ENCODE measurements around the gene IFNL2.
A peak's percentile ranks its signal among the peaks of the same experiment; 100 is the strongest.
"Not testable (repeated sequence)": the region's sequence is repeated elsewhere in the genome, so short reads cannot be mapped to it uniquely, and the experiment has no call there.

The IFNL2 gene

DNA sequence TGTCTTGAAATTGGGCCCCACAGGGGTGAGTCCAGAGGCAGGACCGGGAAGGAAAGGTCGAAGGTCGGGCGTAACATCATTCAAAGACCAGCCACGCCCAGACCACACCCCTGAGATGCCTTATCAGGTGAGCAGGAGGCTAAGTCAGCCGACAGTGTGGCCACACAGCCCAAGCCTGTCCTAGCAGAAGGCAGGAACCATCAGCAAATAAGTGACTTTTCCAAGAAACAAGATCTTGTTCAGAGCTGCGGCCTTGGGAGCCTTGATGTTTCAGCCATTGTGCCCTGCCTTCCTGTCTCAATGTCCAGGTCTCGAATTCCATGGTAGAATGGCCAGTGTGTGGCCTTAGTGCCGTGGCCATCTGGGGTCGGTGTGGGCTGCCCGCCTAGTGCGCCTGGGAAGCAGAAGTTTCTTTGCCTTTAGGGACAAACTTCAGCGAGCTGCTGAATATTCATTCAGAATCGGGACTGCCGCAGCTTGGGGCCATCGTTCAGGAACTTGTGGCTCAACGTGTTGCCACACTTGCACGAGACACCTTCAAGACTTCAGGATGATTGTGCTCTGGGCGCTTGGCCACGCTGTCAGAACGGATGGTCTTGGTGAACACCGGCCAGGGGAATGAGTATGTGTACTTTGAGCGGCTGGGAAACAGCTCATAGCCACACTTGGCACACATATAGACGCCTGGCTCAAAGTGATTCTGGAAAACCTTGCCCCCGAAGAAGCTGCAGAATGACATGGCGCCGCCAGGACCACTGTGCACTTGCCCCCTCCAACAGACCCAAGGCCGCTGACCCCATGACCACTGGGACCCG, 13.5 kb upstream of the IFNL2 start:
- Histone ChIP-seq H3K4me3 (ENCODE audit: low read length) (no peak overlapping the region), H3K27me3 (ENCODE audit: control insufficient read depth, insufficient read depth, low read length) (peaks cover 43% of the 10 kb centered on the region), H3K4me2 (ENCODE audit: low read length) (no peak overlapping the region), H3K9ac (ENCODE audit: low read depth, low read length) (no peak overlapping the region), H3K36me3 (ENCODE audit: insufficient read depth, low read length) (no peaks in the 10 kb centered on the region), H3K4me1 (ENCODE audit: control insufficient read depth, insufficient read depth, low read length) (no peaks in the 10 kb centered on the region), H3K9me3 (replicated peaks; ENCODE audit: low read length) (no peaks in the 10 kb centered on the region)

DNA sequence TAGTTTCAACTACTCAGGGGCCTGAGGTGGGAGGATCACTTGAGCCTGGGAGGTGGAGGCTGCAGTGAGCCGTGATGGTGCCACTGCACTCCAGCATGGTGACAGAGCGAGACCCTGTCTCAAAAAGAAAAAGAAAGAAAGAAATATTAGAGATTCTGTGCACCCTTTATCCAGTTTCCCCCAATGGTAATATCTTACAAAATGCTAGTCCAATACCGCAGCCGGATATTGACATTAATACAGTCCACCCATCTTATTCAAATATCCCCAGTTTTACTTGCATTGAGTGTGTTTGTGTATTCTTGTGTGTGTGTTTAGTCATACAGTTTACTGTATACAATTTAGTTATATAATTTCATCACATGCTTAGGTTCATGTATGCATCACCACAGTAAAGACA, 11.0 kb upstream of the IFNL2 start:
- H3K4me3 ChIP-seq (ENCODE audit: low read length) = no peak overlapping the region
- no peak overlapping the region for H3K9ac ChIP-seq (ENCODE audit: low read depth, low read length)
- H3K4me1 ChIP-seq (ENCODE audit: control insufficient read depth, insufficient read depth, low read length) = no peaks in the 10 kb centered on the region
- H3K36me3 ChIP-seq (ENCODE audit: insufficient read depth, low read length) = no peaks in the 10 kb centered on the region
- H3K27me3 ChIP-seq (ENCODE audit: control insufficient read depth, insufficient read depth, low read length) = peaks cover 54% of the 10 kb centered on the region
- H3K9me3 ChIP-seq (replicated peaks; ENCODE audit: low read length) = no peaks in the 10 kb centered on the region
- no peak overlapping the region for H3K4me2 ChIP-seq (ENCODE audit: low read length)

DNA sequence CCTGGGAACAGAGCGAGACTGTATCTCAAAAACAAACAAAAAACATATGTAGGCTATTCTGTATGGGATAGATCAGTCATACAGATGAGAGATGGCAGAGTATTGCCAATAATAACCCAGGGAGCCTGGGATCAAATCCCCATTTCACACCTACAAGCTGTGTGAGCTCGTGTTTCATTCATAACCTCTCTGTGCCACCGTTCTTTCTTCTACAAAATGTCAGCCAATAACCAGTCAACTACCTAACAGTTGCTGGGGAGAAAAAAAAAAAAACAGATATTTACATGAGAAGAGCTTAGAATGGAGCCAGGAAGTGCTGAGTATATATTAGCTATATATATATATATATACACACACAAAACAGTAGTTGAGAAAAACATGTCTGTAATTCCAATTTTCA, 6.5 kb upstream of the IFNL2 start:
- H3K4me3 ChIP-seq (ENCODE audit: low read length) = no peak overlapping the region
- H3K36me3 ChIP-seq (ENCODE audit: insufficient read depth, low read length) = no peaks in the 10 kb centered on the region
- H3K4me2 ChIP-seq (ENCODE audit: low read length) = no peak overlapping the region
- H3K27me3 ChIP-seq (ENCODE audit: control insufficient read depth, insufficient read depth, low read length) = peaks cover 55% of the 10 kb centered on the region
- H3K9me3 ChIP-seq (replicated peaks; ENCODE audit: low read length) = no peaks in the 10 kb centered on the region
- no peak overlapping the region for H3K9ac ChIP-seq (ENCODE audit: low read depth, low read length)
- H3K4me1 ChIP-seq (ENCODE audit: control insufficient read depth, insufficient read depth, low read length) = peaks cover 9% of the 10 kb centered on the region

DNA sequence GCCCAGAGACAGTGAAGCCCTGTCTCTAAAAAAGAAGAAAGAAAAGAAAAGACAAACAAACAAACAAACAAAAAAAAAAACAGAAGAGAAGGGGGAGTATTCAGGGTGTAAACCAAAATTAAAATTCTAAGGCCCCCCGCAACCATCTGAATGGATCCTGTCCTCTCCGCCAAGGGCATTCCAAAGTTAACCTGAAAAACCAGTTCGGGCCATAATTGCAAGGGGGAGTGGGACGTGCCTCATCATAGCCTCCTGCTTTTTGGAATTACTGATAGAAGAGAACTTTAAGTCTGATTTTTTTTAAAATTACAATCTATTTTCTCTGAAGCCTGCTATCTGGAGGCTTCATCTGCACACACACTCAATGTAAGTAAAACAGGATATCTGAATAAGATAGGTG, 5.7 kb upstream of the IFNL2 start:
- no peaks in the 10 kb centered on the region for H3K36me3 ChIP-seq (ENCODE audit: insufficient read depth, low read length)

DNA sequence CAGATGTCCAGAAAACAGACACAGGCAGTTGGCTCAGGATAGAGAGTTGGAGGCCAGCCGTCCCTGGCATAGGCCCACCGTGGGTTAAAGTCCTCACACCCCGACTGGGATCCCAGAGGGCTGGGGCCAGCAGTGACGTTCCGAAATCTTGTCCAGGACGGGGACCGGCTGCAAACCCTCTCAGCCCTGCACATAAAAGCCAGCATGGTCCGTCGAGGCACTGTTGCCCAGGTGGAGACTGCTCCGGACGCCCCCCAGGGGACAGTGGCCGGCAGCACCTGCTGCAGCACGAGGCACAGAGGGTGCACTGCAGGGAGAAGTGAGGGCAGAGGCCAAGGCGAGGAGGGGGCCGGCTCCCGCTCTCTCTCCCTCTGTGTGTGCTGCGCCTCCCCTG, 4.3 kb upstream of the IFNL2 start:
- Histone ChIP-seq H3K27me3 (ENCODE audit: control insufficient read depth, insufficient read depth, low read length) (peaks cover 56% of the 10 kb centered on the region), H3K9me3 (replicated peaks; ENCODE audit: low read length) (no peaks in the 10 kb centered on the region), H3K36me3 (ENCODE audit: insufficient read depth, low read length) (no peaks in the 10 kb centered on the region), H3K4me1 (ENCODE audit: control insufficient read depth, insufficient read depth, low read length) (peaks cover 9% of the 10 kb centered on the region), H3K4me3 (ENCODE audit: low read length) (no peak overlapping the region), H3K9ac (ENCODE audit: low read depth, low read length) (no peak overlapping the region), H3K4me2 (ENCODE audit: low read length) (no peak overlapping the region)

More for the DNA sequence above, 5.7 kb upstream of the IFNL2 start:
- Histone ChIP-seq H3K4me3 (ENCODE audit: low read length) (no peak overlapping the region), H3K9me3 (replicated peaks; ENCODE audit: low read length) (no peaks in the 10 kb centered on the region), H3K4me2 (ENCODE audit: low read length) (no peak overlapping the region), H3K27me3 (ENCODE audit: control insufficient read depth, insufficient read depth, low read length) (peaks cover 55% of the 10 kb centered on the region), H3K9ac (ENCODE audit: low read depth, low read length) (no peak overlapping the region), H3K4me1 (ENCODE audit: control insufficient read depth, insufficient read depth, low read length) (peaks cover 9% of the 10 kb centered on the region)

DNA sequence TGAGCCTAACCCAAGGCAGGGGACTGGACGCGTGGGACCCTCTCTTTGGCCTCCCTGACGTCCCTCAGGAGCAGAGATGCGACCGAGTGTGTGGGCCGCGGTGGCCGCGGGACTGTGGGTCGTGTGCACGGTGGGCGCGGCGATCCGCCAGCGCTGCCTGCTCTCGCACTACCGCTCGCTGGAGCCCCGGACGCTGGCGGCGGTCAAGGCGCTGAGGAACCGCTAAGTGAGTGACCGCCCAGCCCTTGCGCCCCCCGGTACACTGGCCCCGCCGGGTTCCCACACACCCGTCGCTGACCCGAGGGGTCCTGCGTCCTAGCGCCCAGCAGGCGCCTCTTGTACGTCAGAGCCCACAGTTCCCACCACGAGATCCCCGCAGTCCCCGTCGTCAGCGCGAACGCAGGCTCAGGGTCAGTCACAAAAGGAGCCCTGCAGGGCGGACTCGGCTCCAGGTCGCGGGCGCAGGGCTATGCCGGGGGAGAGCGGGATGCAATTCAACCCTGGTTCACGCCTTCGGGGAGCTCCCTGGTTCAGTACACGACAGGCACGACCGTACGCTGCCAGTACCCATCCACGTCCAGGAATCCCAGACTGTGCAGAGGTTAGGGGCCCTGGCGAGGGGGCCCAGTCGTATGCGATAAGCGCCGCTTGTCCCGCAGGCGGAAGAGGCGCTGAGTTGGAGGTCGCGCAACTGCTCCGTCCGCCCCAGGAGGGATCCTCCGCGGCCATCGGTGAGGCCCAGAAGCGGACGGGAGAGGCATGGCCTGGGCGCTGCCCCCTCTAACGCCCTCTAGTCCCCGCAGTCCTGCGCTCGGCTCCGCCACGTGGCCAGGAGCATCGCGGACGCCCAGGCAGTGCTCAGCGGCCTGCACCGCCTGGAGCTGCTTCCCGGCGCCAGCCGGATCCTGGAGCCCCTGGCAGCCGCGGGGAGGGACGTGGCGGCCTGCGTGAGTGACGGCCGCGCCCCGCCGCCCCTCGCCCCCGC, 3.6 kb upstream of the IFNL2 start:
- no peak overlapping the region for H3K9ac ChIP-seq (ENCODE audit: low read depth, low read length)
- H3K4me2 ChIP-seq (ENCODE audit: low read length) = peak overlapping the region; percentile 15
- peaks cover 56% of the 10 kb centered on the region for H3K27me3 ChIP-seq (ENCODE audit: control insufficient read depth, insufficient read depth, low read length)
- no peak overlapping the region for H3K4me3 ChIP-seq (ENCODE audit: low read length)
- peaks cover 9% of the 10 kb centered on the region for H3K4me1 ChIP-seq (ENCODE audit: control insufficient read depth, insufficient read depth, low read length)
- no peaks in the 10 kb centered on the region for H3K36me3 ChIP-seq (ENCODE audit: insufficient read depth, low read length)
- H3K9me3 ChIP-seq (replicated peaks; ENCODE audit: low read length) = no peaks in the 10 kb centered on the region

DNA sequence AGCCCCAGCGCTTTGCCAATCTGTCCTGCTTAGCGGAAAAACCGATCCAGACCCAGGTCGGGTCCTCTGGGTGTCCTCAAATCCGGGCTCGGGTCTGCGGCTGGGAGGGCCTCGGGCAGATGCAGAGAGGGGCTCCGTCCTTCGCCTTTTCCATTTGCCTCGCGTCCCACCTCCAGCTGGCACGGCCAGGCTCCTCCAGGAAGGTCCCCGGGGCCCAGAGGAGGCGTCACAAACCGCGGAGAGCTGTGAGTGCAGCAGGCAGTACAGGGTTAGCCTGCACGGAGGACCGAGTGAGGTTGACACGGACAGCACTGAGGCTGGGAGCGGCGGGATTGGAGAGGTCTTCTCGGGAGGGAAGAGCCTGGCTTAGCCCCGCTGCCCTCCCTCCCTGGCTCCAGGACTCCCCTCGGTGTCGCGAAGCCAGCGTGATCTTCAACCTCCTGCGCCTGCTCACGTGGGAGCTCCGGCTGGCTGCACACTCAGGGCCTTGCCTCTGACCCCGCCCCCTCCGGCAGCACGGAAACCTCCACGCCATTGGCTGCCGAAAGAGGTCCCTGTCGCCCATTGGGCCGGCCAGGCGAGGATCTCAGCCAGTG, 2.8 kb upstream of the IFNL2 start:
- peaks cover 56% of the 10 kb centered on the region for H3K27me3 ChIP-seq (ENCODE audit: control insufficient read depth, insufficient read depth, low read length)
- H3K4me3 ChIP-seq (ENCODE audit: low read length) = no peak overlapping the region
- H3K4me1 ChIP-seq (ENCODE audit: control insufficient read depth, insufficient read depth, low read length) = peaks cover 9% of the 10 kb centered on the region

DNA sequence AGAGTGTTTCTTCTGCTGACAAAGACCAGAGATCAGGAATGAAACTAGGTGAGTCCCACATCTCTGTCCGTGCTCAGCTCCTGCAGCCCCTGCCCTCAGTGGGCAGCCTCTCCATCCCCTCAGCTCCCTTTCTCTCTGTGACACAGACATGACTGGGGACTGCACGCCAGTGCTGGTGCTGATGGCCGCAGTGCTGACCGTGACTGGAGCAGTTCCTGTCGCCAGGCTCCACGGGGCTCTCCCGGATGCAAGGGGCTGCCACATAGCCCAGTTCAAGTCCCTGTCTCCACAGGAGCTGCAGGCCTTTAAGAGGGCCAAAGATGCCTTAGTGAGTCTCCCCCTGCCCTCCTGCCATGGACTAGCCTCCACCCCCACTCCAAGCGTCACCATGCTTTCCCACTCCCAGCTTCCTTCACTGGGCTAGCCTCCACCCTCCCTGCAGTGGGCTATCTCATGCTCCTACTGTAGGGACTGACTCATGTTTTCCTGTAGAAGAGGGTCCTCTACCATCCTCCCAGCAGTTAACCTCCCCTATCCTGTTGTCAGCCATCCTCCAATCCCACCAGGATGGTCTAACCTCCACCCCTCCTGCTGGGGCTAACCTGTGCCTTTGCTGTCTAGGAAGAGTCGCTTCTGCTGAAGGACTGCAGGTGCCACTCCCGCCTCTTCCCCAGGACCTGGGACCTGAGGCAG, 481 bp downstream of the IFNL2 start:
- H3K4me2 ChIP-seq (ENCODE audit: low read length); H3K9ac ChIP-seq (ENCODE audit: low read depth, low read length); H3K4me3 ChIP-seq (ENCODE audit: low read length); H3K36me3 ChIP-seq (ENCODE audit: insufficient read depth, low read length); H3K4me1 ChIP-seq (ENCODE audit: control insufficient read depth, insufficient read depth, low read length); H3K9me3 ChIP-seq (replicated peaks; ENCODE audit: low read length): not testable (repeated sequence)
- H3K27me3 ChIP-seq (ENCODE audit: control insufficient read depth, insufficient read depth, low read length) = peaks cover 39% of the 10 kb centered on the region

More for the DNA sequence above, 2.8 kb upstream of the IFNL2 start:
- H3K4me2 ChIP-seq (ENCODE audit: low read length) = peak overlapping the region; percentile 15
- H3K9ac ChIP-seq (ENCODE audit: low read depth, low read length) = no peak overlapping the region
- no peaks in the 10 kb centered on the region for H3K9me3 ChIP-seq (replicated peaks; ENCODE audit: low read length)
- no peaks in the 10 kb centered on the region for H3K36me3 ChIP-seq (ENCODE audit: insufficient read depth, low read length)

DNA sequence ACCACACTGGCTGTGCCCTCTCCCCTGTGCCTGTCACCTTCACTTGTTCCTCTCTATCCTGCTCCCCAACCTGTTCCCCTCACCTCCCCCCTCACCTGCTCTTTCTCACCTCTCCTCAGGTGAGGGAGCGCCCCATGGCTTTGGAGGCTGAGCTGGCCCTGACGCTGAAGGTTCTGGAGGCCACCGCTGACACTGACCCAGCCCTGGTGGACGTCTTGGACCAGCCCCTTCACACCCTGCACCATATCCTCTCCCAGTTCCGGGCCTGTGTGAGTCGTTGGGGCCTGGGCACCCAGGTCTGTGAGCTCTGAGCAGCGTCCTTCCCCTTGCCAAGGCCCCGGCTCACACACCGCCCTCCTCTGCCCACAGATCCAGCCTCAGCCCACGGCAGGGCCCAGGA, 1.2 kb downstream of the IFNL2 start:
- not testable (repeated sequence) for H3K9me3 ChIP-seq (replicated peaks; ENCODE audit: low read length); H3K36me3 ChIP-seq (ENCODE audit: insufficient read depth, low read length); H3K4me1 ChIP-seq (ENCODE audit: control insufficient read depth, insufficient read depth, low read length); H3K4me3 ChIP-seq (ENCODE audit: low read length); H3K4me2 ChIP-seq (ENCODE audit: low read length); H3K9ac ChIP-seq (ENCODE audit: low read depth, low read length)
- peaks cover 32% of the 10 kb centered on the region for H3K27me3 ChIP-seq (ENCODE audit: control insufficient read depth, insufficient read depth, low read length)

DNA sequence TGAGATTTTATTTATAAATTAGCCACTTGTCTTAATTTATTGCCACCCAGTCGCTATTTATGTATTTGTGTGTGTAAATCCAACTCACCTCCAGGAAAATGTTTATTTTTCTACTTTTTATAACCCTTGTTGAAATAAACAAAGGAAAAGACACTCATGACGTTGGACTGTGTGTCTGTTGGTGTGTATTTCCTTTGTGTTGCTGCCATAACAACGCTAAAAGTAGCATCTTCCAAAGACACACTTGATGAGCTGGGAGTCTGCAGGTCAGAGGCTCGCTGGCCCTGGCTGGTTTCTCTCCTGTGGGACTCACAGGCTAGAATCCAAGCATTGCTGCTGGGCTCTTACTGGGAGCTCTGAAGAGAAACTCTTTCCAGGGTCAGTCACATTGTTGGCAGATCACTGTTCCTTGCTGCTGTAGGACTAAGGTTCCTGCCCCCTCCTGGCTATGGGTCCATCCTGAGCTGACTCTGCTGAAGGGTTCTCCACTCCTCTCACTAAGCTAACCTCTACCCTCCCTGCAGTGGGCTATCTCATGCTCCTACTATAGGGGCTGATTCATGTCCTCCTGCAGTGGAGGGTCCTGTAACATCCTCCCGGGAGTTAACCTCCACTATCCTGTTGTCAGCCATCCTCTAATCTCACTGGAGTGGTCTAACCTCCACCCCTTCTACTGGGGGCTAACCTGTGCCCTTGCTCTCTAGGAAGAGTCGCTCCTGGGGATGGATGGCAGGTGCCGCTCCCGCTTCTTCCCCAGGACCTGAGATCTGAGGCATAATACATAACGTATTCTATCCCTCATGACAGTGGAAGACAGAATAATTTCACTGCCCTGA, 2.1 kb downstream of the IFNL2 start:
- Histone ChIP-seq H3K9me3 (replicated peaks; ENCODE audit: low read length) (no peaks in the 10 kb centered on the region), H3K27me3 (ENCODE audit: control insufficient read depth, insufficient read depth, low read length) (peaks cover 26% of the 10 kb centered on the region), H3K4me1 (ENCODE audit: control insufficient read depth, insufficient read depth, low read length) (peaks cover 3% of the 10 kb centered on the region), H3K36me3 (ENCODE audit: insufficient read depth, low read length) (no peaks in the 10 kb centered on the region), H3K9ac (ENCODE audit: low read depth, low read length) (no peak overlapping the region), H3K4me2 (ENCODE audit: low read length) (no peak overlapping the region), H3K4me3 (ENCODE audit: low read length) (no peak overlapping the region)

Data from skeletal muscle satellite cell (primary cell).